ENCODE measurements around the gene USP34. TPM values are rescaled to one million over a fixed set of nuclear protein-coding genes. Genes with fewer than 3 reads are reported as not detected.

USP34 gene
- total and polyA plus RNA-seq, 9 of the 15 experiments (the other 6 are each of a cell fraction or from before 2014, with no cell fraction given) = 19.8 to 108 (median 67.8) TPM

GRCh38 chr2:61471905-61472805 is 1.3 kb upstream of the USP34 start:
- ChIA-PET CTCF (ENCODE audit: low intra/inter-chr PET ratio) (no interaction called here), POLR2A (interaction anchor here (0.5 to 1.0 kb wide), 4 partner anchors 10 to 891 kb away, joined by 3 to 4 read pairs (median 4); no protein-coding TSS in a partner anchor)
- no peaks in the 10 kb centered on the region for H3K9me1 ChIP-seq (ENCODE audit: control insufficient read depth, insufficient read depth, low read length)
- peaks cover 8 to 13% of the 10 kb centered on the region in 2 experiments; a peak in 4 of 5 replicates for H3K4me1 ChIP-seq (replicated peaks in 1 of 2; ENCODE audit: control insufficient read depth in 2 of 2, insufficient read depth in 2 of 2, low read length in 2 of 2)
- H2AFZ ChIP-seq (ENCODE audit: low read depth, low read length) = peak overlapping the region; percentile 92
- 22% methylated on average over 19 of the region's 19 CpGs for WGBS (ENCODE audit: insufficient coverage, low coverage, missing lambda C conversion rate)
- H3K9ac ChIP-seq (ENCODE audit: insufficient read depth in 1 of 2, low read depth in 2 of 2, low read length in 2 of 2) = peak overlapping the region; percentile 100
- no peaks in the 10 kb centered on the region for H3K9me3 ChIP-seq (replicated peaks; ENCODE audit: control insufficient read depth, insufficient read depth, low read depth, low read length)
- H3K4me3 ChIP-seq = peak overlapping the region; percentile 100
- no peaks in the 10 kb centered on the region for H4K20me1 ChIP-seq (replicated peaks; ENCODE audit: control insufficient read depth, insufficient read depth, low read length)
- H3K27ac ChIP-seq (ENCODE audit: extremely low read depth, low read depth, low read length) = peak overlapping the region; percentile 100
- intact Hi-C loops (cut with micrococcal nuclease) (loop anchor here (2.0 to 10.0 kb wide), 2 partner anchors 65 to 337 kb away; no protein-coding TSS in a partner anchor), in situ Hi-C loops (cut with MboI) (no loop called here)
- DNase-seq (ENCODE audit: extremely low read depth in 1 of 4, low spot score in 3 of 4) (peak; percentile 14 to 53 (median 25)), ATAC-seq (peak; percentile 2; the same call in 1 of the 3 replicates), FAIRE-seq (no peak)
- H3K27me3 ChIP-seq (ENCODE audit: control insufficient read depth in 2 of 2, insufficient read depth in 2 of 2, low read length in 2 of 2) = no peaks in the 10 kb centered on the region
- BruUV-seq (replicated peaks) = no TSS peak
- peak overlapping the region; percentile 97 for H3K4me2 ChIP-seq (ENCODE audit: insufficient read depth, low read length)
- H3K36me3 ChIP-seq (ENCODE audit: control insufficient read depth, insufficient read depth, low read length) = peaks cover 21% of the 10 kb centered on the region; the same call in 2 of the 3 replicates
- H3K79me2 ChIP-seq (ENCODE audit: control insufficient read depth, insufficient read depth, low read length) = peaks cover 57% of the 10 kb centered on the region
- TF ChIP-seq NR2F6 (CRISPR knock-in tag; IDR thresholded peaks at IDR 0.05) (0 out of 2 replicates have a peak, but pooled peaks have one; percentile 1), POLR2AphosphoS5 (IDR thresholded peaks at IDR 0.05; ENCODE audit: control insufficient read depth, insufficient read depth, low read depth, low read length) (0 out of 2 replicates have a peak, but pooled peaks have one; percentile 12), L3MBTL2 (IDR thresholded peaks at IDR 0.05) (0 out of 2 replicates have a peak, but pooled peaks have one; percentile 24), ZFP1 (CRISPR knock-in tag; IDR thresholded peaks at IDR 0.05) (no peak), NR2C2 (CRISPR knock-in tag; IDR thresholded peaks at IDR 0.05) (no peak), NR2C2 (tag; IDR thresholded peaks at IDR 0.05) (0 out of 2 replicates have a peak, but pooled peaks have one; percentile 15), FOSL1 (tag; conservative IDR thresholded peaks at IDR 0.05) (0 out of 2 replicates have a peak, but pooled peaks have one; percentile 7), KAT7 (CRISPR knock-in tag; IDR thresholded peaks at IDR 0.05; ENCODE audit: borderline replicate concordance) (no peak), PKNOX1 (IDR thresholded peaks at IDR 0.05) (peak; percentile 73), SIN3A (IDR thresholded peaks at IDR 0.05; ENCODE audit: borderline replicate concordance in 2 of 2, control insufficient read depth in 1 of 2, low read depth in 2 of 2, low read length in 2 of 2) (peak in 1 of 2 experiments; percentile 24; a peak in 2 of 4 replicates), RAD51 (IDR thresholded peaks at IDR 0.05; ENCODE audit: borderline replicate concordance, low read depth) (peak; percentile 9; the same call in 1 of the 2 replicates), HDAC1 (IDR thresholded peaks at IDR 0.05) (peak in 1 of 2 experiments; percentile 38; a peak in 1 of 4 replicates), GTF2E2 (tag; IDR thresholded peaks at IDR 0.05) (0 out of 2 replicates have a peak, but pooled peaks have one; percentile 23), ZNF12 (CRISPR knock-in tag; IDR thresholded peaks at IDR 0.05) (no peak), BRF1 (IDR thresholded peaks at IDR 0.05; ENCODE audit: borderline replicate concordance, extremely low read depth, insufficient read length) (no peak), FOXK2 (conservative IDR thresholded peaks at IDR 0.05 in 1 of 2, IDR thresholded peaks at IDR 0.05 in 1 of 2; ENCODE audit: low read depth in 2 of 2) (peak; percentile 85 to 86; a peak in 3 of 4 replicates), SAP30 (IDR thresholded peaks at IDR 0.05; ENCODE audit: borderline replicate concordance, insufficient read depth, low read depth, low read length, poor library complexity, severe bottlenecking) (peak; percentile 36), THRB (CRISPR knock-in tag; conservative IDR thresholded peaks at IDR 0.05) (0 out of 2 replicates have a peak, but pooled peaks have one; percentile 26)

All from K562 (cell line).